Measurements from ENCODE around the gene CEP104.

GRCh38 chr1:3803905-3804626, 52.9 kb downstream of the CEP104 start:
- TF ChIP-seq POLR2AphosphoS5 (IDR thresholded peaks at IDR 0.05; ENCODE audit: low read depth) (no peak), CTCF (conservative IDR thresholded peaks at IDR 0.05; ENCODE audit: low read depth in 2 of 2) (no peak), EZH2 (IDR thresholded peaks at IDR 0.05; ENCODE audit: low read depth, unreplicated experiment) (no peak), ETS1 (IDR thresholded peaks at IDR 0.05) (no peak), ZNF114 (CRISPR knock-in tag; IDR thresholded peaks at IDR 0.05) (no peak), REST (IDR thresholded peaks at IDR 0.05; ENCODE audit: unreplicated experiment) (no peak), JUNB (IDR thresholded peaks at IDR 0.05; ENCODE audit: unreplicated experiment) (no peak), EZH2phosphoT487 (IDR thresholded peaks at IDR 0.05; ENCODE audit: unreplicated experiment) (no peak), STAT1 (IDR thresholded peaks at IDR 0.05; ENCODE audit: unreplicated experiment) (no peak)

Measured in GM23338 (cell line).